NCI-H2107 (cell line): ENCODE results near the gene PRKAR2B.
"Not testable (repeated sequence)": the region's sequence is repeated elsewhere in the genome, so short reads cannot be mapped to it uniquely, and the experiment has no call there.

Experiments used
- DNase-seq: peaks from one replicate; lab custom pipeline; 2025; lab: John Stamatoyannopoulos, UW

Gene PRKAR2B

DNA sequence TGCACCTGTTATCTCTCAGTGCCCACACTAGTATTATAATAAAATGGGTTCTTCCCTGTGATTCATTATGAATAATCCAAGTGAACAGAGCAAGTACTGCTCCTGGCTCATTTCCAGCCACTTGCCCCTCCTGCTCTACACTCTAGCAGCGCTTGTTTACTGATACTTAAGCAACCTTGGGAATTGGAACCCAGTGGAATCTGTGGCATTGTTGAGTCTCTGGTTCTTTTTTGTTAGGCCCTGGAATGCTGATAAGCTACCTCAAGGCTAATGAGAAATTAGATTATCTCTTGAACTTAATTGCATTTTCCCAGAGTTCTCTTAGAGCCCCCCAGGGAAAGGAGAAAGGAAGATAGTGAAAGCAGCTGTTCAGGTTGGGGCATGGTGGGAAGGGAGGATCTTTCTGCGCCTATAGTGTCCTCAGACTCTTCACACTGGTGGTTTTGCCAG is 34.0 kb downstream of the PRKAR2B start:
- DNase-seq: no peak

GRCh38 chr7:107079212-107079940 is 34.9 kb downstream of the PRKAR2B start:
- no peak for DNase-seq

DNA sequence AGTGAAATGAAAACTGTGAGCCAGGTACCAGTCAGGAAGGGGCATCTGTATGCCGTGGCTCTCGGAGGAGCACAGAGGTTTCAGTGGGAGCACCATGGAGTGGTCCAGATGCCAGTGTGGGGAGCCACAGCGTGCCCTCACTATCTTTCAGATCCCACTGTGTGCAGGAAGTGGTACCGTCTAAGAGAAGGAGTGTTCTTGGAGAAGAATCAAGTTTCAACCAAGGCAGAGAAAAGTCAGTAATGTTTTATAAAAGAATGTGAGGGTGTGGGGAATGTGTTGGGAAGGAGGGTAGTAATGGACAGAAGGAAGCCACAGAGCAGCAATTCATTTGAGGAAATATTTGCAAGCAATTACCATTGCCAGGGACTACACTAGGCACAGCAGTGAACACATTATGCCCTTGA is 35.6 kb downstream of the PRKAR2B start:
- DNase-seq: no peak

- DNase-seq: no peak
Observed at GRCh38 chr7:107080533-107080932, 36.0 kb downstream of the PRKAR2B start.

GRCh38 chr7:107085180-107085579 is 40.7 kb downstream of the PRKAR2B start:
- DNase-seq: no peak

DNA sequence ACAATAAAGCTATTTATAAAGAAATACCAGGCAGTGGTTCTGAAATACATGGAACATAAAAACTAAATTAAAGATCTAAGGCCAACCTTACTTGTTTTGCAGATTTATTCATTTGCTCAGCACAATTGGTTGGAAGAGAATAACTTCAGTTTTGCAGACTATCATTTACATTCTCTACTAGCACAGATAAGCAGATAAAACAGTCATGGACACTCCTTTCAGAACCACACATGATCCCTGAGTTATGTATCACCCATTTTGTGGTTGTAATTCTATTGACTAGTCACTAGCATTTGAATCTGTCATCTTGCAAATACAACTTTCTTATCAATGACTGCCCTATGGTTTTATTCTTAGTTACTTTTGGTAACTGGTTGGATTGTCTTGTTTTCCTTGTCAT is 45.1 kb downstream of the PRKAR2B start:
- no peak for DNase-seq

GRCh38 chr7:107090457-107090856 is 46.0 kb downstream of the PRKAR2B start:
- DNase-seq: no peak

GRCh38 chr7:107091306-107091705 is 46.8 kb downstream of the PRKAR2B start:
- no peak for DNase-seq

DNA sequence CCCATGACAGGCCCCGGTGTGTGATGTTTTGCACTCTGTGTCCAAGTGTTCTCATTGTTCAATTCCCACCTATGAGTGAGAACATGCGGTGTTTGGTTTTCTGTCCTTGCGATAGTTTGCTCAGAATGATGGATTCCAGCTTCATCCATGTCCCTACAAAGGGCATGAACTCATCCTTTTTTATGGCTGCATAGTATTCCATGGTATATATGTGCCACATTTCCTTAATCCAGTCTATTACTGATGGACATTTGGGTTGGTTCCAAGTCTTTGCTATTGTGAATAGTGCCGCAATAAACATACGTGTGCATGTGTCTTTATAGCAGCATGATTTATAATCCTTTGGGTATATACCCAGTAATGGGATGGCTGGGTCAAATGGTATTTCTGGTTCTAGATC is 49.2 kb downstream of the PRKAR2B start:
- DNase-seq: not testable (repeated sequence)

- DNase-seq: not testable (repeated sequence)
Observed at GRCh38 chr7:107099154-107099553, 54.6 kb downstream of the PRKAR2B start.

DNA sequence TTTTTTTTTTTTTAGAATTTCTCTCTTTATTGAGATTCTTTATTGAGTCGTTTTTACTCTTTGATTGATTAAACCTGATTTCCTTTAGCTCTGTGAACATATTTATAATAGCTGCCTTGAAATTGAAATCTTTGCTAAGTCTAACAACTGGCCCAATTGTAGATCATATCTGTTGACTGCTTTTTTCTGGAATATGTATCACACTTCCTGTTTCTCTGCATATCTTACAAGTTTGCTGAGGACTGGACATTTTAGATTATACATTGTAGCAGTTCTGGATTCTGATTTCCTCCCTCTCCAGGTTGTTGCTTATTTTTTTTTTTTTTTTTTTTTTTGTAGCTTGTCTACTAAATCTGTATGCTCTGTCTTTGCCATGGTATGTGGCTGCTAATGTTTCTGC is 56.3 kb downstream of the PRKAR2B start:
- DNase-seq: no peak

GRCh38 chr7:107103369-107103768 is 58.9 kb downstream of the PRKAR2B start:
- no peak for DNase-seq

GRCh38 chr7:107104801-107105200 is 60.3 kb downstream of the PRKAR2B start:
- no peak for DNase-seq

DNA sequence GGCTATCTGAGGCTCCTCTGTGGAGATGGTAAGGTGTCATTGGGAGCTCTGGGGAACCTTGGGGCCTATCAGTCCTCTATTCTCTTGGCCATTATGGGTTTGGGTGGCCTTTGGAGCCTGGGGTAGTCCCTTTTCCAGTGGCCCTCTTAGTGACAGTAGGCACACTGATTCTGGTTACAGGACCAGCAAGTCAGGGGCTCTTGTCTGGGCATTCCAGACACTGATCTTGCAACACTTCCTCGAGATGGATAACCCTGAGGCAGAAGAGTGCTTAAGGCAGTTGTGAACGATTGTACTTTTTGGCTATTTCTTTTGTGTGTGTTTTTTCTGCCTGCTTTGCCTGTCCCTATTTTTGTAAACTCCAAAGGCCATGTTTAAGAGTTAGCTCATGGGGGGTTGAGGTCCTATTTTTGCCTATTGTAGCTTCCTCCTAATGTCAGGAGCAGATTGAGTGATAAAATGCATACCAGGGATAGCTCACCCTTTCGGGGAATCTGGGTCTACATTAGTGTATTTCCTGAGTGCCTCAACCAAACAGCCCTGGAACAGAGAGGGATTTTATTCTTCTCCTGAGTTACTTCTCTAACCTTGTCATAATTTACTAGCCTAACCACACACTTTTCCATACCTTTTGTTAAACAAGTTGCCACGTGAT is 61.2 kb downstream of the PRKAR2B start:
- no peak for DNase-seq

- no peak for DNase-seq
Observed at GRCh38 chr7:107108793-107109371, 64.4 kb downstream of the PRKAR2B start.

GRCh38 chr7:107109955-107110354 is 65.5 kb downstream of the PRKAR2B start:
- no peak for DNase-seq

DNA sequence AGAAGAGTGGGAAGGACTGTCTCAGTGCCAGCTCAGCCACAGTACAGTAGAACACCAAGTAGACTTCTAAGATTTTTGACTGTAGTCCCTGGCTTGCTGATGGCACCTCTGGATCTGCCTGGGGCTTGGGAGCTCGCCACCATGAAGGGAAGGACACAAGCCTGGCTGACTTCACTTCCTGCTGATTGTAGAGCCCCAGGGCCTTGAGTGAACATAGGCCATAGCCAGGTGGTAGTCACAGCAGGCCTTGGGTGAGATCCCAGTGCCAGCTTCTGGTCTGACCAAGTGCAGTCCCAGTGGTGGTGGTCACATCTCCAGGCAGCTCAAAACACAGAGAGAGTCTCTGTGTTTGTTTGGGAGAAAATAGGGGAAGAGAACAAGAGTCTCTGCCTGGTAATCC is 66.7 kb downstream of the PRKAR2B start:
- DNase-seq: no peak

GRCh38 chr7:107113866-107114265 is 69.4 kb downstream of the PRKAR2B start:
- DNase-seq: no peak

DNA sequence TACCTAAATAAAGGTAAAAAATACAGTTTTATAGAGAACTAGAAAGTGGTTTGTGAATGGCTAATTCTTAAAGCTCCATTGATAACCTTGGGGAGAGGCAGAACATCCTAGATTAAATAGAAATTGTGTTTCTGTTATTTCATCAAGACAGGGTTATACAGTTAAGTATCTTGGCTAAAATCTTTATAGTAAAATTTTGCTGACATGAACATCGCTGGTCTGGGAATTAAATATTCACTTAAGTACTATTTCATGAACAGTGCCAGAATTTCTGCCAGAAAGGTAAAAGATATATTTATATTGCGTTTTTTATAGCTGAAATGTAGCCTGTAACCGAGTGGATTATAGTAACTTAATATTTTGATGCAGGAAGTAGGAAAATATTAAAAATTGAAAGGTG is 70.6 kb downstream of the PRKAR2B start:
- DNase-seq: no peak

DNA sequence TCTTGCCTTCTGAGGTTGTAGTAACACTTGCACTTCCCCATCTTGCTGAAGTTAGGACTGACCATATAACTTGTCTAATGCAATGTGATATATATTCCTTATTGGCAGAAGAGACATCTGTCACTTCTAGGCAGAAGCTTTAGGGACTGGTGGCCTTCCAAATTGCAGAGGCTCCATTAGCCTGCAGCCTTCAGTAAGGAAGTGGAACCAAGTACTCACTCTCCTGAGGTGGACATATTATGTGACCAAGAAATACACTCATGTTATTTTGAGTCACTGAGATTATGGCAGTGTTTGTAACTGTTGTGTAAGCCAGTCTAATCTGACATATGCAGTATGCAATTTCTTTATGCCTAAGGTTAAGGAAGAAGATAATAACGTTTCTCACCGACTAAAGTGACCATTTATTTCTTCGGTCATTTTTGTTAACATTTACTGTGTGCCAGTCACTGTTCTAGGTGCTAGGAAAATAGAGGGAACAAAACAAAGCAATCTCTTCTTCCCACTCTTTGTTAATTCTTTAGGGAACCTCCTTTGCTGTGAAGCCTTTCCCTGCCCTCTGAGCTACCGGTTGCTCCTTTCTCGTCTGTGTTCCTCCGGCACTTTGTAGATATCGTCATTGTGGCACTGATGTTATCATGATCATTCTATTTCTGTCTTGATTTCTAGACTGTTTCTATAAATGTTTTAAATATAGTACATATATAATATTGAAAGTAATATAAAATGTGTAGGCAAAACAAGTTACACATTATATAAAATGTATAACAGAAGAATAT is 71.4 kb downstream of the PRKAR2B start:
- no peak for DNase-seq

DNA sequence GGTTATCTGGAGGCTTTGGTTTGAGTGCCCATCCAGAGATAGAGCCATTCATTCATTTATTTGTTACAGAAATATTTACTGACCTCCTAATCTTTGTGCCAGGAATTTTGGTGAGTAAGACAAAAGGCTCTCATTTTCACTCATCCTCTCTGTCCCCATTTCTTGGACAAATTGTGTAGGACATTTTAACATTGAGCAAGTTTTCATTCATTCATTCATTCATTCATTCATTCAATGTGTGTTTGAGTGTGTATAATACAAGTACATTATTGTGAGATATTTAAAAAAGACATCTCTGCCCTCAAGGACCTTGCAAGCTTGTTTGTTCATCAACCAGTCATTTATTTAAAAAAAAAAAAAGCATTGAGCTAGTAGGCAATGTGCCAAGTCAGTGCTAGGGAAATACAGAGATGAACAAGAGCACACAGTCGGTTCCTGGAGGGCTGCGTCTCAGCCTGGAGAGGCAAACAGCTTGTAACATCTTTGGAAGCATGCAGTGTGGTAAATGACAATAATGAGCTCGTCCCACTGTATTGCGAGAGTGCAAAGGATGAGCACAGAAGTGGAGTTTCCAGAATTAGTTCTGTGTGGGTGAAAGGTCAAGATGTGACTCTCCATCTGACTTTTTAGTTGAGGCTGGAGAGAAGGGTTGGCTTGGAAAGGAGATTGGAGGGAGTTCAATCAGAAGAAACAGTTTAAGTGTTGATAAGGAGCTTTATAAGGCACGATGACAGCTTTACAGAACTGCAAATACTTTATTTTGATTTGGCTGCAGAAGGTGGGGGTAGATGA is 73.8 kb downstream of the PRKAR2B start:
- no peak for DNase-seq
